Measurements from ENCODE around the gene PPP1R3G. TPM values are rescaled to one million over a fixed set of nuclear protein-coding genes. Genes with fewer than 3 reads are reported as not detected.

The PPP1R3G gene
- total and polyA plus RNA-seq, 2 donors (not counting 1 experiment from before 2014, with no cell fraction given): 0.09 to 0.25 TPM

DNA sequence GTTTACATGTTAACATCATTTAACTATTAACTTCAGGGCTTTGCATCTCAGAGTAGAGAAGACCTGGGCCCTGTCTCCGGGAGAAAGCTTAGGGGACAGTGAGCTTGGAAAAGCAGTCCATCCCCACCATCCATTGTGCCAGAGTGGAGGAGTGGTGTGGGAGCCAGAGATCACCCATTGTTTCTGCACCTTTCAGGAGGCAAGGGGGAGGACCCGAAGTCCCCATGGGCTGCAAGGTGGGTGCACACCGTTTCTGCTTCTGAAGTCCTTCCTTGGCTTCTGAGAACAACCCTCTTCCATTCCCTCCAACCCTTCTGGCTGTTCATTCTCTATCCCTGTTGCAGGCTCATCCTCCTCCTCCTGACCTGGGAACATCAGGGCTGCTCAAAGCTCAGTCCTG, 4.0 kb upstream of the PPP1R3G start:
- Histone ChIP-seq H3K4me1 (ENCODE audit: control insufficient read depth in 2 of 2, insufficient read depth in 2 of 2, low read length in 2 of 2) (peaks cover 6 to 10% of the 10 kb centered on the region in 2 donors), H3K9ac (ENCODE audit: low read length) (no peak overlapping the region), H4K20me1 (ENCODE audit: control insufficient read depth, insufficient read depth, low read length, poor library complexity, severe bottlenecking) (no peaks in the 10 kb centered on the region), H3K27ac (ENCODE audit: low read length in 2 of 2) (no peak overlapping the region), H2AFZ (ENCODE audit: insufficient read depth, low read depth, low read length, poor library complexity, severe bottlenecking) (no peak overlapping the region), H3K27me3 (replicated peaks in 1 of 4; ENCODE audit: control extremely low read depth in 1 of 4, control insufficient read depth in 3 of 4, insufficient read depth in 4 of 4, low read length in 3 of 4) (peaks cover 0 to 25% (median 5%) of the 10 kb centered on the region in 4 experiments), H3K79me2 (ENCODE audit: control insufficient read depth, insufficient read depth, low read length) (no peaks in the 10 kb centered on the region), H3K9me3 (ENCODE audit: control extremely low read depth in 1 of 3, control insufficient read depth in 2 of 3, insufficient read depth in 1 of 3, low read length in 2 of 3) (peaks cover 0 to 1% (median 0%) of the 10 kb centered on the region in 3 donors), H3K4me2 (replicated peaks; ENCODE audit: low read depth, low read length, poor library complexity, severe bottlenecking) (no peak overlapping the region), H3K36me3 (replicated peaks in 1 of 2; ENCODE audit: control extremely low read depth in 1 of 2, control insufficient read depth in 1 of 2, extremely low read depth in 1 of 2, insufficient read depth in 2 of 2, low read length in 1 of 2) (no peaks in the 10 kb centered on the region), H3K4me3 (ENCODE audit: control extremely low read depth in 1 of 5, extremely low read depth in 1 of 5, insufficient read depth in 1 of 5, low read depth in 2 of 5, low read length in 4 of 5) (no peak overlapping the region)
- Mint-ChIP-seq H3K4me3 (no peak overlapping the region), H3K4me1 (peaks cover 4% of the 10 kb centered on the region), H3K9me3 (ENCODE audit: insufficient read depth) (no peaks in the 10 kb centered on the region), H3K27ac (no peak overlapping the region), H3K27me3 (peaks cover 16% of the 10 kb centered on the region)
- ATAC-seq (ENCODE audit: low read depth) (no peak), DNase-seq (no peak)
- POLR2A ChIA-PET: no interaction called here
- TF ChIP-seq, protein P1, sequence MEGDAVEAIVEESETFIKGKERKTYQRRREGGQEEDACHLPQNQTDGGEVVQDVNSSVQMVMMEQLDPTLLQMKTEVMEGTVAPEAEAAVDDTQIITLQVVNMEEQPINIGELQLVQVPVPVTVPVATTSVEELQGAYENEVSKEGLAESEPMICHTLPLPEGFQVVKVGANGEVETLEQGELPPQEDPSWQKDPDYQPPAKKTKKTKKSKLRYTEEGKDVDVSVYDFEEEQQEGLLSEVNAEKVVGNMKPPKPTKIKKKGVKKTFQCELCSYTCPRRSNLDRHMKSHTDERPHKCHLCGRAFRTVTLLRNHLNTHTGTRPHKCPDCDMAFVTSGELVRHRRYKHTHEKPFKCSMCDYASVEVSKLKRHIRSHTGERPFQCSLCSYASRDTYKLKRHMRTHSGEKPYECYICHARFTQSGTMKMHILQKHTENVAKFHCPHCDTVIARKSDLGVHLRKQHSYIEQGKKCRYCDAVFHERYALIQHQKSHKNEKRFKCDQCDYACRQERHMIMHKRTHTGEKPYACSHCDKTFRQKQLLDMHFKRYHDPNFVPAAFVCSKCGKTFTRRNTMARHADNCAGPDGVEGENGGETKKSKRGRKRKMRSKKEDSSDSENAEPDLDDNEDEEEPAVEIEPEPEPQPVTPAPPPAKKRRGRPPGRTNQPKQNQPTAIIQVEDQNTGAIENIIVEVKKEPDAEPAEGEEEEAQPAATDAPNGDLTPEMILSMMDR (IDR thresholded peaks at IDR 0.05): no peak
- TF ChIP-seq EZH2 (IDR thresholded peaks at IDR 0.05; ENCODE audit: borderline replicate concordance, insufficient read depth, low read depth, low read length, poor library complexity, severe bottlenecking): no peak
- intact Hi-C loops (cut with micrococcal nuclease): loop anchor here (10.0 kb wide), 1 partner anchor 54 kb away; no protein-coding TSS in a partner anchor
- WGBS (ENCODE audit: insufficient coverage): 67% methylated on average over 1 of the region's 3 CpGs
- CTCF ChIA-PET: interaction anchor here (0.7 kb wide), 1 partner anchor 740 kb away, joined by 3 read pairs; no protein-coding TSS in a partner anchor

DNA sequence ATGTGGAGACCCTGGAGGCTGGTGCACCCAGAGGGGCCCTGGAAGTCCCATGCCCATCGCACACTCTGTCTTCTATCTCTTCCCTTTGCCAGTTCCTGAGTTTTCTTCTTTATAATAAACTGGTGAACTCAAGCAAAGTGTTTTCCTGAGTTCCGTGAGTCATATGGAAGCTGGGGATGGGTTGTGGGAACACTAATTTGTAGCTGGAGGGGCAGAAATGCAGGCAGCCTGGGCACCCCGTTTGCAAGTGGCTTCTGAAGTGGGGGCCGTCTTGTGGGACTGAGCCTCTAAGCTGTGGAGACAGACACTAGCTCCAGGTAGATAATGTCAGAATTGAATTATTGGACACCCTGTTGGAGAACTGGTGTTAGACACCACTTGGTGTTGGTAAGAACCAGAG, 3.2 kb upstream of the PPP1R3G start:
- Histone ChIP-seq H2AFZ (ENCODE audit: insufficient read depth, low read depth, low read length, poor library complexity, severe bottlenecking) (no peak overlapping the region), H4K20me1 (ENCODE audit: control insufficient read depth, insufficient read depth, low read length, poor library complexity, severe bottlenecking) (no peaks in the 10 kb centered on the region), H3K4me2 (replicated peaks; ENCODE audit: low read depth, low read length, poor library complexity, severe bottlenecking) (no peak overlapping the region), H3K9ac (ENCODE audit: low read length) (no peak overlapping the region), H3K79me2 (ENCODE audit: control insufficient read depth, insufficient read depth, low read length) (no peaks in the 10 kb centered on the region), H3K27me3 (replicated peaks in 1 of 4; ENCODE audit: control extremely low read depth in 1 of 4, control insufficient read depth in 3 of 4, insufficient read depth in 4 of 4, low read length in 3 of 4) (peaks cover 0 to 33% (median 8%) of the 10 kb centered on the region in 4 experiments), H3K4me3 (ENCODE audit: control extremely low read depth in 1 of 5, extremely low read depth in 1 of 5, insufficient read depth in 1 of 5, low read depth in 2 of 5, low read length in 4 of 5) (no peak overlapping the region), H3K9me3 (ENCODE audit: control extremely low read depth in 1 of 3, control insufficient read depth in 2 of 3, insufficient read depth in 1 of 3, low read length in 2 of 3) (peaks cover 0 to 9% (median 0%) of the 10 kb centered on the region in 3 donors), H3K36me3 (replicated peaks in 1 of 2; ENCODE audit: control extremely low read depth in 1 of 2, control insufficient read depth in 1 of 2, extremely low read depth in 1 of 2, insufficient read depth in 2 of 2, low read length in 1 of 2) (no peaks in the 10 kb centered on the region), H3K4me1 (ENCODE audit: control insufficient read depth in 2 of 2, insufficient read depth in 2 of 2, low read length in 2 of 2) (peaks cover 8 to 18% of the 10 kb centered on the region in 2 donors), H3K27ac (ENCODE audit: low read length in 2 of 2) (no peak overlapping the region)
- 97% methylated on average over 3 of the region's 4 CpGs for WGBS (ENCODE audit: insufficient coverage)
- no peak overlapping the region for H3K27ac Mint-ChIP-seq
- POLR2A ChIA-PET: no interaction called here
- DNase-seq (no peak), ATAC-seq (ENCODE audit: low read depth) (no peak)
- TF ChIP-seq, protein P1 (IDR thresholded peaks at IDR 0.05): no peak
- TF ChIP-seq EZH2 (IDR thresholded peaks at IDR 0.05; ENCODE audit: borderline replicate concordance, insufficient read depth, low read depth, low read length, poor library complexity, severe bottlenecking): no peak
- peaks cover 15% of the 10 kb centered on the region for H3K27me3 Mint-ChIP-seq
- peaks cover 9% of the 10 kb centered on the region for H3K4me1 Mint-ChIP-seq
- H3K4me3 Mint-ChIP-seq: no peak overlapping the region
- CTCF ChIA-PET: no interaction called here
- intact Hi-C loops (cut with micrococcal nuclease): loop anchor here (10.0 kb wide), 1 partner anchor 53 kb away; no protein-coding TSS in a partner anchor
- no peaks in the 10 kb centered on the region for H3K9me3 Mint-ChIP-seq (ENCODE audit: insufficient read depth)
